ENCODE data around the gene ADAMTS13. TPM values are rescaled to one million over a fixed set of nuclear protein-coding genes. Genes with fewer than 3 reads are reported as not detected.

Gene ADAMTS13
- total and polyA plus RNA-seq, 2 donors (not counting 3 experiments of a cell fraction or from before 2014, with no cell fraction given) = 1.5 to 2.5 TPM

DNA sequence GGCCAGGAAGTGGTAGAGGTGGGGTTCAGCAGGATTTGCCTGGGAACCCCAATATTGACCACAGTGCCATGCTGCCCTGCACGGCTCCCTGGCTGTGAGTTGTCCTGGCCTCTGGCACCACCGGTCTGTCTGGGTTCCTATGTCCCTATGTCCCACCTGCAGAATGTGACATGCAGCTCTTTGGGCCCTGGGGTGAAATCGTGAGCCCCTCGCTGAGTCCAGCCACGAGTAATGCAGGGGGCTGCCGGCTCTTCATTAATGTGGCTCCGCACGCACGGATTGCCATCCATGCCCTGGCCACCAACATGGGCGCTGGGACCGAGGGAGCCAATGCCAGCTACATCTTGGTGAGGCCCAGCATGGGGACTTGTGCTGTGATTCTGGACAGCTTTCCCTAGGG, 35.6 kb downstream of the ADAMTS13 start:
- H3K9me3 ChIP-seq (replicated peaks; ENCODE audit: control insufficient read depth, insufficient read depth, low read length) = no peaks in the 10 kb centered on the region
- no peak for FAIRE-seq
- H3K4me2 ChIP-seq (ENCODE audit: insufficient read depth, low read length) = no peak overlapping the region
- H3K36me3 ChIP-seq (ENCODE audit: control insufficient read depth in 2 of 2, extremely low read depth in 1 of 2, insufficient read depth in 2 of 2, low read length in 2 of 2) = no peaks in the 10 kb centered on the region
- dilution Hi-C loops (cut with MboI; ENCODE audit: extremely low pct_ligation_motif_present, low sequenced_read_pairs) = no loop called here
- no peak overlapping the region for H3K9ac ChIP-seq (replicated peaks; ENCODE audit: extremely low read depth, insufficient read depth, low read length)
- no peak for DNase-seq (ENCODE audit: low read depth, low spot score)
- H3K4me1 ChIP-seq (ENCODE audit: control insufficient read depth, extremely low read depth, insufficient read depth, low read length) = peaks cover 9% of the 10 kb centered on the region
- TF ChIP-seq, protein P1, sequence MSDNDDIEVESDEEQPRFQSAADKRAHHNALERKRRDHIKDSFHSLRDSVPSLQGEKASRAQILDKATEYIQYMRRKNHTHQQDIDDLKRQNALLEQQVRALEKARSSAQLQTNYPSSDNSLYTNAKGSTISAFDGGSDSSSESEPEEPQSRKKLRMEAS (IDR thresholded peaks at IDR 0.05; ENCODE audit: insufficient read depth, insufficient read length) = no peak
- TF ChIP-seq EZH2 (IDR thresholded peaks at IDR 0.05; ENCODE audit: borderline replicate concordance, low read depth, low read length, severe bottlenecking) (no peak), MYC (IDR thresholded peaks at IDR 0.05; ENCODE audit: low read depth, low read length) (no peak), JUN (IDR thresholded peaks at IDR 0.05; ENCODE audit: borderline replicate concordance, insufficient read depth, insufficient read length, low read depth) (no peak), POLR2AphosphoS5 (IDR thresholded peaks at IDR 0.05; ENCODE audit: insufficient read depth, low read depth, low read length) (no peak), GATA2 (IDR thresholded peaks at IDR 0.05; ENCODE audit: insufficient read depth, insufficient read length, low read depth, low read length) (no peak), POLR2A (IDR thresholded peaks at IDR 0.05; ENCODE audit: low read depth, low read length) (no peak), FOS (IDR thresholded peaks at IDR 0.05; ENCODE audit: borderline replicate concordance, insufficient read depth, low read length) (no peak)
- TF ChIP-seq, protein P2, sequence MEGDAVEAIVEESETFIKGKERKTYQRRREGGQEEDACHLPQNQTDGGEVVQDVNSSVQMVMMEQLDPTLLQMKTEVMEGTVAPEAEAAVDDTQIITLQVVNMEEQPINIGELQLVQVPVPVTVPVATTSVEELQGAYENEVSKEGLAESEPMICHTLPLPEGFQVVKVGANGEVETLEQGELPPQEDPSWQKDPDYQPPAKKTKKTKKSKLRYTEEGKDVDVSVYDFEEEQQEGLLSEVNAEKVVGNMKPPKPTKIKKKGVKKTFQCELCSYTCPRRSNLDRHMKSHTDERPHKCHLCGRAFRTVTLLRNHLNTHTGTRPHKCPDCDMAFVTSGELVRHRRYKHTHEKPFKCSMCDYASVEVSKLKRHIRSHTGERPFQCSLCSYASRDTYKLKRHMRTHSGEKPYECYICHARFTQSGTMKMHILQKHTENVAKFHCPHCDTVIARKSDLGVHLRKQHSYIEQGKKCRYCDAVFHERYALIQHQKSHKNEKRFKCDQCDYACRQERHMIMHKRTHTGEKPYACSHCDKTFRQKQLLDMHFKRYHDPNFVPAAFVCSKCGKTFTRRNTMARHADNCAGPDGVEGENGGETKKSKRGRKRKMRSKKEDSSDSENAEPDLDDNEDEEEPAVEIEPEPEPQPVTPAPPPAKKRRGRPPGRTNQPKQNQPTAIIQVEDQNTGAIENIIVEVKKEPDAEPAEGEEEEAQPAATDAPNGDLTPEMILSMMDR (IDR thresholded peaks at IDR 0.05; ENCODE audit: extremely low read depth in 1 of 2, insufficient read depth in 1 of 2, low read depth in 1 of 2, low read length in 2 of 2) = no peak
- CTCF ChIA-PET = no interaction called here
- POLR2A ChIA-PET = no interaction called here
- H3K27ac ChIP-seq (ENCODE audit: insufficient read depth, low read depth, low read length) = no peak overlapping the region
- H2AFZ ChIP-seq (ENCODE audit: low read depth, low read length) = no peak overlapping the region
- BruUV-seq (replicated peaks) = no TSS peak
- no peaks in the 10 kb centered on the region for H3K79me2 ChIP-seq (ENCODE audit: control insufficient read depth, insufficient read depth, low read length)
- intact Hi-C loops (cut with micrococcal nuclease) = no loop called here
- H4K20me1 ChIP-seq (replicated peaks; ENCODE audit: control insufficient read depth, extremely low read depth, insufficient read depth, low read length) = no peaks in the 10 kb centered on the region
- no peak overlapping the region for H3K4me3 ChIP-seq (replicated peaks in 1 of 3; ENCODE audit: insufficient read depth in 1 of 3, low read depth in 1 of 3, low read length in 3 of 3)
- H3K27me3 ChIP-seq (ENCODE audit: control insufficient read depth in 2 of 2, insufficient read depth in 2 of 2, low read length in 2 of 2) = no peaks in the 10 kb centered on the region
- no peaks in the 10 kb centered on the region for H3K9me1 ChIP-seq (replicated peaks; ENCODE audit: control insufficient read depth, extremely low read depth, insufficient read depth, low read length)

Data from endothelial cell of umbilical vein (primary cell).